HG03060 (cell line): ENCODE results near the gene IL21R.
"Not testable (repeated sequence)": the region's sequence is repeated elsewhere in the genome, so short reads cannot be mapped to it uniquely, and the experiment has no call there.

ENCODE experiments used
- ATAC-seq: cut with Tn5 transposase; IDR thresholded peaks from one replicate; pipeline ENCODE4 v1.9.1; 2021; ENCODE audit warnings: low read depth, moderate number of reproducible peaks; ENCODE audit not compliant: unreplicated experiment

Gene IL21R

DNA sequence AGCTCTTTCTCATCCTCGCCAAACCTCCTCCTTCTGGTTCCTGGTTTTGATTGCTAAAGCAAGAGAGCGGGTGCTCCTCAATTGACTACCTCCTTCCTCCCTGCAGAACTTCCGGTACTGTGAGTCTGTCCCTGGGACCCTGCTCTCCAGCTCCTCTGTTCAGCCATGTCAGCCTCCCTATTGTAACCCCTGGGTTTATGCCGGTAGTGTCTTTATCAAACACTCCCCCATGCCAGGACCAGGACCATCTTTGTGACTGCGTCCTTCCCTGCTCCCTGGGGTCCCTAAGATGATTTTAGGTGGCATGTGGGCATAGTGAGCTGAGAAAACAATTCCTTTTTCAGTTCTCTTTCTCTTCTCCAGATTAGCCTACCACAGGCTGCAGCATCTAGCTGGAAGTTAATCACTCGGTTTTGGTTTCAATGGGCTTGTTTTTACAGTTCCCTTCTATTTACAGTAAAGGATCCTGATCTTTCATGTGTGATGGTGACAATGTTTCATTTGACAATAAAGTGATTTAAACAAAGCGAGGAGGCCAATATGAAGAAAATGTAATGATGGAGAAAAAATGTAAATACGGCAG, 27.7 kb upstream of the IL21R start:
- ATAC-seq: no peak

DNA sequence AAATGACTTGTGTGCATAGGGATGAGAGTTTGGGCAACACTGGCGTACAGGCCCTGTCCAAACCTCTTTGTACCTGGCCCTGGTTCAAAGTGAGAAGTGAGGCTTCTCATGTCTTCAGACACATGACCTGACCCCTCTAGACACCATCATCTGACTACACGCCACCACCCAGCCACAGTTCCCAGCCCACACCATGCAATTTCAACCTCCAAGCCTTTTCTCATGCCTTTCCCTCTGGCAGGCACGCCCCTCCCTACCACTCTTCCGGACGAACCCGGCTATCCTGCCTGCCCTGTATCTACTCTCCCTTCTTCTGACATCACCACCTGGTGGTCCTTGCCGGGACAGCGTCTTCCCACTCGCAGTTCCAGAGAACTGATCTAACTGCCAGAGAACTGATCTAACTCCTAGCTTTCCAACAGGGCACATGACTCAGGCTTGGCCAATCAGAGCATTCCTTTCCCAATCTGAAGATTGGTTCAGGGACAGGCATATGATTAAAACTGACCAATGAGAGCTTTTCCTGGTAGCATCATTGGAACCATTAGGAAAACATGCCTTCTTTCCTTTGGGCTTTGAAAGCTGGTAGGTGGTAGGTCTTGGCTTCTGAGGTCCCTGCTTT, 27.1 kb upstream of the IL21R start:
- ATAC-seq: no peak

DNA sequence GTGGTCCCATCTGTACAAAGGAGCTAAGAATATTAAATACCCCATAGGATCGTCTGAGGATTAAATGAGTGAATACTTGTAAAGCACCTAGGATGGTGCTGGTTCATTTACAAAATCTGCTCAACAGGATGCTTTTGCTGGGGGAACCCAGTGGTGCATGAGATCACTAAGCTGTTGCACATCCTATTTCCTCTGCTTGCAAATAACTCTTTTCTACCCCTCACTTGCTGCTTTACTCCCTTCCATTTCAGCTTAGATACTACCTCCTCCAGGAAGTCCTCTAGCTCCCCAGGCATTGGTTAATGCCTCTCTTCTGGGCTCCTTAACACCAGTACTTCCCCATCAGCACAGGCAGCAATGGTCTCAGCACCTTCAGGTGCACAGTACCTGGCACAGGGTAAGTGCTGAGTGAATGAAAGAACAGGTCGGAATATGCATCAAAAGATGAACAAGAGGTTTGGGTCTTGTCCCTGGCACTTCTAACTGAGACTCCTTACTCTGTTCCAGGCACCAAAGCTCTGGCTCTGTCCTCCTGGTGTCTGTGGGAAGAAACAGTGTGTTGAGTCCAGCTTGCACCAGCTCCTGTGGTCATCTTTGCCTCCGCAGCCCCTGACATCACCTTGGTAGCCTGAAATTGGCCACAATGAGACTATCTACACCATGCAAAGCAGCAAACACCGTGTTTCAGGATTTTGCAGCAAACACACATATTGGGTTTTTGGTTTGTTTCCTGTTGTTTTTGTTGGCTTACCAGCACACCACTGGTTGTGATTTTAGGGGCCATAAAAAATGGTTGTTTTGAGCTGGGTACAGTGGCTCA, 24.1 kb upstream of the IL21R start:
- ATAC-seq: no peak

DNA sequence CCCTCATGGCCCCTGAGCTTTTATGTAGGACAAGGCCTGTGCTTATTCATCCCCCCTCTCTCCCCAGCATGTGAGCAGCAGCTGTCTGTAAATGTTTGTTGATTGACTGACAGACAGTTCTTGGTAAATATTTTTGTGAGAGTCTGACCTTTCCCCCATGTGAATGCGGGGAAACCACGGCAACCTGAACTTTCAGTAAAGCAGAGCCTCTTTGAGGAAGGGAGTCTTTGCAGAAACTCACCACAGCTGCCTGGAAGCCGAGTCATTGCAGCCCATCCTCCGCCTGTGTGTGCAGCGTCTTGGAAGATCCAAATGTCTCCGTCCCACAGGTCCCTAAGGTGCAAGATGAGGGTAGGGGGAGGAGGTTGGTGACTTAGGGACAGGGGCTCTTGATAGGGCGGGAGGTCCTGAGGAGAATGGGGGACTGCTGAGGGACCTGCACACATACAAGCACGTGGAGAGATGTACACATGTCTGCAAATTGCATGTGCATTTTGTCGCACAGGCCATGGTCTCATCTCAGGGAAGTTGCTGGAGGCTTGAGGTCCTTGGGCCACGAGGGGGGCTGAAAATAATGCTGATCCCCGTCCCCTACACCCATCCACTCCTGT, 23.0 kb upstream of the IL21R start:
- ATAC-seq: no peak

DNA sequence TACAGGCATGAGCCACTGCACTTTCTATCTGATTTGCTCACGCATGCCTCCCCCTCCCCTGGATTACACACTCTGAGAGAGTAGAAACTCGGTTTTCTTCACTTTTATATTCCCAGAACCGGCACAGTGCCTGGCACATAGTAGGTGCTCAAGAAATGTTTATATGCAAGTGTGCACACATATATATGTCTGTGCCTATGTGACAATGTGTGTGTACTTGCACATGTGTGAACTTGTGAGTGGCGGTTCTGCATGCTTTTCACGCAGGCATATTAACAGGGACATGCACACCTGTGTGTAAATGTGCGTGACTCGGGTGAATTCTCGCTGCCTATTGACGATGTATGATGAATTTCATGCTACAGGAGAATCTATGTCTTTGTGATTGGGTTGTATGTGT, 22.1 kb upstream of the IL21R start:
- no peak for ATAC-seq

DNA sequence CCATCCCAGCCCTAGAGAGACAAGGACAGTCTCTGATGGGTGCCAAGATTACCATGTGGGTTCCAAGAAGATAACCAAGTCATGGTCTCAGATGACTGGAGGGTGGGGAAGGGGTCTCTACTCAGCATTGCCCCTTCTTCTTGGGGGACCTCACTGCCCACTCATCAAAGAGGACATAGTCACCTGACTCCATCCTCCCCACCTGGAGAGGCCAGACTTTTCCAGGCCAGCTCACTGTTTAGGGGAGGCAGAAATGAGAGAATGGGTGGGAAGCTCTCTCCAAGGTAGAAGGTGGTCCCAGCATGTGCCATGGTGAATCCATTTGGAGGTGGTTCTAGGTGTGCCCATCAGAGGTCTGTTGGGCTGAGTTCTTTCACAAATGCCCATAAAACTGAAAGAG, 20.7 kb upstream of the IL21R start:
- no peak for ATAC-seq

DNA sequence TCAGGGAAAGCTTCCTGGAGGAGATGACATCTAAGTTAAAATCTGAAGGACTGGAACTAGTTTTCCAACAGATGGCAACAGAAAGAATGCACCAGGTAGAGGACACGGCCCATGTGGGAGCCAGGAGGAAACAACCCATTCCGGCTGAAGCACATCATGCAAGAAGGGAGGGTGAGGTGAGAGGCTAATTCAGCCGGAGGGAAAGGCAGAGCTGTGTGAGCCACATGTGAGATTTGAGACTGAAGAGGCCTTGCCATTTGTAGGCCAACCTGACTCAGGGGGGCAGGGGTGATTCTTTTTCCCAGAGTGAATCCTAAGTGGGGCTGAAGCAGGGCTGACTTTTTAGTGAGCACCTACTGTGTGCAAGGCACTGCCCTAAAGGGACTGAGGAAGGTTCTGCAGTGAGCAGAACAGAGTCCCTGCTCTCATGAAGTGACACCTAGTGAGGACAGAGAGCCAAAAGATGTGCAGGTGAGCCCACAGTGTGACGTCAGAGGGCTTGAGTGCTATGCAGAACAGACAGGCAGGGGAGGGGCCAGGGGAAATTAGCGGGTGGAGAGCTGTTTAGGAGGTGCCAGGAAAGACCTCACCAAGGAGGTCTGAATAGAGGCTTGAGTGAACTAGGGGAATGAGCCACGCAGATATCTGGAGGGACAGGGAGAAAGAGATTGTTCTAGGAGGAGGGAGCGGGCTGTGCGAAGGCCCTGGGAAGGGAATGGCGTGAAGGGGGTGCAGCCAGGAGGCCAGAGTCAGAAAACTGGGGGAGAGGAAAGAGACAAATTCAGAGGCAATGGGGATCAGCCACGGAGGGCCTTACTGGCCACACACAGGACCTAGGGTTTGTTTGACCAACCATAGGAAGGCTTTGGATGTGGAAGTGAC, 19.8 kb upstream of the IL21R start:
- no peak for ATAC-seq

DNA sequence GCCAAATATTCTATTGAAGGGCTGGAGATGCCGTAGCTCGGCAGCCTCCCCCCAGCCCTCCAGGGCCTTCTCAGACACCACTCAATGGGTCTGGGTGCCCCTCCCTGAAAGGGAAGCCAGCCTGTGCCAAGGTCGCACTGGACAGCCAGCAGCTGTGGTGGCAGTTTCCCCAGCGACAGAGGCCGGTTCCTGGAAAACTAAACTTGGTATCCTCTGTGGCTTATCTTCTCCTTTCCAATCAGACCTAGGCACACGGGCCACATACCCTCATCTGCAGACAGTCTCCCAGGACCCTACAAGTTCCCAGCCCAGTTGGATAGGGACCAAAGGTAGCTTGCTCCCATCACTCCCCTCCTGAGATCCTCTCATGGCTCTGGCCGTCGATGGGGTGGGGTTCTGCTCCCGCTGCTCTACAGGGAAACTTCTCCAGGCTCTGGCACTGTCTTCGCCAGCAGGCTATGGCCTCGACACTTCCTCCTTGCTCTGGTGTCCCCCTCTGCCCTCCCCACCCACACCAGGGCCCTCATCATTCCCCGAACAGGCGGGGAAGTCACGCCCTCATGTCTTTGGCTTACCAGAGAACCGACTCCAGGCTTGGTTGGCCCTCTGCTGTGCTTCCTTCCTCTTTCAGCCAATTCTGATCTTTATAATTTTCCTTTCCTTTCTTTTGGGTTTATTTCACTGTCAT, 18.3 kb upstream of the IL21R start:
- no peak for ATAC-seq

DNA sequence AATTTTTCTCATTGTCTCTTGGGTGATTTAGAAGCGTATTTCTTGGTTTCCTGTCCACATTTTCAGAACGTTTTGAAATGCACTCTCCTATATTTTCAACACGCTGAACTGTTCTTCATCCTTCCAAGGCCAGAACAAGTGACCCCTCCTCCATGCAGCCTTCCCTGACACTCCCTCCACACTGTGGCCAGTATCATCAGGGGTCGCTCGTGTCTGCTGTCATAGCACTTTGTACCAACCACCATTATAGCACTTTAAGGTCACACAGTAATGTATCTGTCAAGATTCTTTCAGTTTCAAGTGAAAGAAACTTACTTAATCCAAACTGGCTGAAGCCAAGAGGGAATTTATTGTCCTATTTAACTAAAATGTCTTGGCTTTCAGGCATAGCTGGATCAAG, 17.5 kb upstream of the IL21R start:
- no peak for ATAC-seq

DNA sequence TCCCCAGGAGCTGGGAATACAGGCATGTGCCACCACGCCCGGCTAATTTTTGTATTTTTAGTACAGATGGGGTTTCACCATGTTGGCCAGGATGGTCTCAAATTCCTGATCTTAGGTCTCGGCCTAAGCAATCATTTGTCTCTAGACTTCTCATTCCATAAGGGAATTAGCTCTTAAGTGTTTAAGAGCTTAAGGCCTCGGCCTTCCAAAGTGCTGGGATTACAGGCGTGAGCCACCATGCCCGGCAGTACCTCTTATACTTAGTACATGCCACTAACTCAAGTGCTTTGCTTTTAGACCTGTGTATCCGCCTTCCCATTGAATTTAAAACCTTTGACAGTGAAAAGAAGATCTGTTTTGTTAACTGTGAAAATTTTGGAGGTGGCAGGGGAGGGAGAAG, 16.6 kb upstream of the IL21R start:
- no peak for ATAC-seq

DNA sequence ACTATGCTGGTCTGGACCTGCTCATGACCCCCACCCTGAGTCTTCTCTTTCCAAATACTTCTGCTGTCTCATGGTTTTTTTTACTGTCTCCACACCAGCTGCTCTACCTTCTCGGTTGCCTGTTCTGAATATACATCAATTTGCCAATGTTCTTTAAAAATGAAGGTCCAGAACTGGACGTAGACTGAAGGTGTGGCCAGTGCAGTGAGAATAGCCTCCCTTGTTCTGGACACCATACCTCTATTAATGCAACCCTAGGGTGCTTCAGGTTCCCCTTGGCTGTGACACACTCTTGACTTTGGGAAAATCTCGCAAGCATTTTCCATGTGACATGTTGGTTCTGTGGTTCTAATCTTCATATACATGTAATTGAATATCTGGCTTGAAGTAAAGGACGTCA, 15.3 kb upstream of the IL21R start:
- ATAC-seq: no peak

DNA sequence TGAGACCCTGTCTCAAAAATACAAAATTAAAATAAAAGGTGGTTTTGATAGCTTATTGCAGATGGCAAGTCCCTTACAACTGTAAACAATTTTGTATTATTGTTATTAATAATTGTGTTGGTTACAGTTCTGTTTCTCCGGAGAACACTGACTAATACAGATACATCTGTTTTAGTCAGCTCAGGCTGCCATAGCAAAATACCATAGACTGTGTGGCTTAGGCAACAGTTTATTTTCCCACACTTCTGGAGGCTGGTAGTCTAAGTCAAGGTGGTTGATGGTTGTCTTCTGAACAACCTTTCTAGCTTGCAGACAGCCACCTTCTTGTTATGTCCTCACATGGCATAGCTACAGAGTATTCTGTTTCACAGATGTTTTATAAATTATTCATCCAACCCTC, 14.2 kb upstream of the IL21R start:
- peak; percentile 85 for ATAC-seq

DNA sequence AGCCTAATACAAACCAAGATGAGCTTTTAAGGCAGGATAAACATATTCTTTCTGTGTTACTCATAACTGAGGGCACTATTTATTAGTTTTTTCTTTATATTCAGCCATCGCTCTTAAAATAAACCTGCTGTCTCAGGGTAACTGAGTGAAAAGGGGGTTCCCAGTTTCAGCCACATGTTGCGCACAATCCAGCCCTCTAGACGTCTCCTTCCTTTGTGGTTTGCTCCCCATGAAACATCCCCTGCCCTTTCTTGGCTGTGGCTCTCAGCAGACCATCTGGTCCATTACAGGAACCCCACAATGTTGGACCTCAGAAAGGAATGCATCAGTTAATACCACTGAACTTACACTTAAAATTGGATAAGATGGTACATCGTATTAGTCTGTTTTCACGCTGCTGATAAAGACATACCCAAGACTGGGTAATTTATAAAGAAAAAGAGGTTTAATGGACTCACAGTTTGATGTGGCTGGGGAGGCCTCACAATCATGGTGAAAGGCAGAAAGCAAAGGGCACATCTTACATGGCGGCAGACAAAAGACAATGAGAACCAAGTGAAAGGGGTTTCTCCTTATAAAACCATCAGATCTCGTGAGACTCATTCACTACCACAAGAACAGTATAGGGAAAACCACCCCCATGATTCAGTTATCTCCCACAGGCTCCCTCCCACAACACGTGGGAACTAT, 12.6 kb upstream of the IL21R start:
- ATAC-seq: no peak

DNA sequence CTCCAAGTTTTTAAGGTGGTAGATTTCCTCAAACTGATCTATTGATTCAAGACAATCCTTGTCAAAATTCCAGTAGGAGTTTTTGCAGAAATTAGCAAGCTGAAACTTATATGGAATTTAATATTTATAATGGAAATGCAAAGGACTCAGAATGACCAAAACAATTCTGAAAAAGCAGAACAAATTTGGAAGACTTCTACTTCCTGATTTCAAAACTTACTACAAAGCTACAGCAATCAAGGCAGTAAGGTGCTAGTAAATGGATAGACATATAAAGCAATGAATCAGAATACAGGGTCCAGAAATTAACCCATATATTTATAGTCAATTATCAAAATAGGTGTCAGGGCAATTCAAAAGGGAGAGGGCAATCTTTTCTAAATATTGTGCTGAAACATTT, 11.8 kb upstream of the IL21R start:
- ATAC-seq: no peak

DNA sequence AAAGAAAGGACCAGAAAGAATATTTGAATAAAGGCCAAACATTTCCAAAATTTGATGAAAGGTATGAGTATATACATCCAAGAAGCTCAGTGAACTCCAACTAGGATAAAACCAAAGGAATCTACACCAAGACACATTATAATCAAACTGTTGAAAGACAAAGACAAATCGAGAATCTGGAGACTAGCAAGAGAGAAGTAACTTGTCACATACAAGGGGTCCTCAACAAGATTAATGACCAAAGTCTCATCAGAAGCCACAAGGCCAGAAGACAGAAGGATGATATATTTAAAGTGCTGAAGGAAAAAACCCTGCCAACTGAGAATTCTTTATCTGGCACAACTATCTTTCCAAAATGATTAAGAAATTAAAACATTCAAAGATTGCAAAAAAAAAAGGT, 9.3 kb upstream of the IL21R start:
- ATAC-seq: no peak

DNA sequence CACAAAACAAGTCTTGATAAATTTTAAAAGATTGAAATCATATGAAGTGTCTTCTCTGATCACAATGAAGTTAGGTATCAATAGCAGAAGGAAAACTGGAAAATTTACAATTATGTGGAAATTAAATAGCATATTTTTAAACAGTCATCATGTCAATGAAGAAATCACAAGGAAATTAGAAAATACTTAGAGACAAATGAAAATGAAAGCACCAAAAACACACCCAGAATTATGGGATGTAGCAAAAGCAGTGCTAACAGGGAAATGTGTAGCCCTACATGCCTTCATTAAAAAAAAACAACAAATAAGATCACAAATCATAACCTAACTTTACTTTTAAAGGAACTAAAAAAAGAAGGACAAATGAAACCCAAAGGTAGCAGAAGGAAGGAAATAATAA, 7.5 kb upstream of the IL21R start:
- no peak for ATAC-seq

DNA sequence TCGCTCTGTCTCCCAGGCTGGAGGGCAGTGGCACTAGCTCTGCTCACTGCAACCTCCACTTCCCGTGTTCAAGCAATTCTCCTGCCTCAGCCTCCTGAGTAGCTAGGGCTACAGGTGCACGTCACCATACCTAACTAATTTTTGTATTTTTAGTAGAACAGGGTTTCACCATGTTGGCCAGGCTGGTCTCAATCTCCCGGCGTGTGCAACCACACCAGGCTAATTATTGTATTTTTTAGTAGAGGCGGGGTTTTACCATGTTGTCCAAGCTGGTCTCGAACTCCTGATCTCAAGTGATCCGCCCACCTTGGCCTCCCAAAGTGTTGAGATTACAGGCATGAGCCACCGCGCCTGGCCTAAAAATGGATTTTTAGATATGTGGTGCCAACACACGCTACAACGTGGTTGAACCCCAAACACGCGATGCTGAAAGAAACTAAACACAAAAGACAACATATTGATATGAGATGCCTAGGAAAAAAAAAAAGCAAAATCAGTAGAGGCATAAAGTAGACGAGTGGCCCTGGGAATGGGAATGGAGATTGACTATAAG, 3.6 kb upstream of the IL21R start:
- not testable (repeated sequence) for ATAC-seq

DNA sequence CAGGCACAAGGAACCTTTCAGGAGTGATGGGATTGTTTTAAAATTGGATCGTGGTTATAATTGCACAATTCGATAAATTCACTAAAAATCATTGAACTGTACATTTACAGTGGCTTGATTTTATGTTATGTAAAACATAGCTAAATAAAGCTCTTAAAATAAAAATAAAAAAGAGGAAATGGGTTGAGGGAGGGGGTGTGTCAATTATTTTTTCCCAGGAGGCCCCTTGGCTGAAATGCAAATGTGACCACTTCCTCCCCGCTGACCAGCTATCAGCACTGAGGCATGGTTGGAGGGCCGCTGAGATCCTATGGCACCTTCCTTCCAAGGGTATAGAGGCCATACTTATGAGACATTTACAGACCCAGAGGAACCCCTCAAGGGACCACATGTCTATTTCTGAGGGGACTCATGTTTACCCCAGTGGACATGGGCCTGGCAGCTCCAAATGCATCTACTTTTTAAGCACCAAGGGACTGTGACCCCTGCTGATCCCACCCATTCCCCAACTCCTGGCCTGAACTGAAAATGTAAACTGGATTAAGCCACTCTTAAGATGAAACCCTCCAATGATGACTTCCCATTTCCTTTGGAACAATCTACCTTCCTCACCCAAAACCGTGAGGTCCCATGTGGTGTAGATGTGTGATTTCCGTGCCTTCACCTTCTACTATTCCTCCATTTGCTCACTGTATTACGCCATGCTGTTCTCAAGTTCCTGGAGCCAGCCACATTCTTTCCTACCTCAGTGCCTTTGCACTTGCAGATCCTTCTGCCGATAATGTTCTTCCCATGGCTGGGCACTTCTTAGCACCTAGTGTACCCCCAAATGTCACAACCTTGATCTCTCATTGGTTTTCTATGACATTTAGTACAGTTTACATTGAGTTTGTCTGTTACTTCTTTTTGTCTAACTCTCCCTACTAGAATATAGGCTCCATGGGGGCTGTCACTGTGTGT, 2.8 kb upstream of the IL21R start:
- no peak for ATAC-seq
